Measurements from ENCODE around the gene ACSS1.

DNA sequence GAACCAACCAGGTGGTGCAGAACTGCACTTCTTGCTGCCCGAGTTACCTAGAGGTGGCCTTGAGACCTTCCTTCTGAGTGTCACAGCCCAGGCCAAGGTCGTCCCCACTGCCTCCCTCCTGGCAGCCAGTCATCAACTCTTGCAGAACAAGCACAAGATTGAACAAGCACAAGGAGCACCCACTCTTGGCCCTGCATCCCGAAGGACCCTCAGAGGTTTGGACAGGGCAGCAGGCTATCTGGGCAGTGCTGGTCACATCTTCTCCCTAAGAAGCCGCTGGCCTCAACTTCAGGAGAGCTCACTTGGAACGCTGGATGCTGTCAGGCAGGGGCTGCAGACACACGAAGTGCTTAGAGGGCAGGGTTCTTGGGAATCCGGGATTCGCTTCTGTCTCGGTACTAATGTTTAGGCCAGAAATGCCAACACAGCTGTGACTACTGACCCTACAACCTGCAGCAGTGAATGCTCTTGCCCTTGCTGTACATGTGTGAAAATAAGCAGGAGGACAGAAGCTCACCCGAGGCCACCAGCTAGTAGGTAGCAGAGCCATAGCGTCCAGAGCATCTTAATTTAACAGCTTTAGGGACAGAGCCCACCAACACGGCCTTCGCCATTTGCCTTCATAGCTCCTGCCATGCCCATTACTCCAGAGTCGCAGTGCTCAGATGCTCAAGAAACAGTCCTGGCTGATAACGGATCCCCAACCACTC lies 4.0 kb upstream of the ACSS1 start:
- TF ChIP-seq, protein P1, sequence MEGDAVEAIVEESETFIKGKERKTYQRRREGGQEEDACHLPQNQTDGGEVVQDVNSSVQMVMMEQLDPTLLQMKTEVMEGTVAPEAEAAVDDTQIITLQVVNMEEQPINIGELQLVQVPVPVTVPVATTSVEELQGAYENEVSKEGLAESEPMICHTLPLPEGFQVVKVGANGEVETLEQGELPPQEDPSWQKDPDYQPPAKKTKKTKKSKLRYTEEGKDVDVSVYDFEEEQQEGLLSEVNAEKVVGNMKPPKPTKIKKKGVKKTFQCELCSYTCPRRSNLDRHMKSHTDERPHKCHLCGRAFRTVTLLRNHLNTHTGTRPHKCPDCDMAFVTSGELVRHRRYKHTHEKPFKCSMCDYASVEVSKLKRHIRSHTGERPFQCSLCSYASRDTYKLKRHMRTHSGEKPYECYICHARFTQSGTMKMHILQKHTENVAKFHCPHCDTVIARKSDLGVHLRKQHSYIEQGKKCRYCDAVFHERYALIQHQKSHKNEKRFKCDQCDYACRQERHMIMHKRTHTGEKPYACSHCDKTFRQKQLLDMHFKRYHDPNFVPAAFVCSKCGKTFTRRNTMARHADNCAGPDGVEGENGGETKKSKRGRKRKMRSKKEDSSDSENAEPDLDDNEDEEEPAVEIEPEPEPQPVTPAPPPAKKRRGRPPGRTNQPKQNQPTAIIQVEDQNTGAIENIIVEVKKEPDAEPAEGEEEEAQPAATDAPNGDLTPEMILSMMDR (IDR thresholded peaks at IDR 0.05): no peak
- TF ChIP-seq EZH2 (IDR thresholded peaks at IDR 0.05): no peak

All from neural progenitor cell (in vitro differentiated cells).